GM12878 (cell line): ENCODE results near the gene CTSC. TPM values are rescaled to one million over a fixed set of nuclear protein-coding genes. Genes with fewer than 3 reads are reported as not detected.

Experiments used
- BCL11A ChIP-seq: IDR thresholded peaks from 2 replicates; pipeline ENCODE4 v1.6.1; 2011; ENCODE audit warnings: low read depth, low read length
- CBX3 ChIP-seq: fragments of 200-600 bp; sonication (generic); IDR thresholded peaks from 2 replicates; pipeline ENCODE4 v1.6.1; 2016; ENCODE audit warnings: low read depth, borderline replicate concordance
- CEBPB ChIP-seq, 2 experiments: fragments of 150-350 bp in 1 of 2; IDR thresholded peaks; 2 replicates each; pipeline ENCODE4 v1.6.1; 2012 to 2014; ENCODE audit warnings: low read depth in 2 of 2, low read length in 2 of 2, borderline replicate concordance in 1 of 2, inconsistent platforms in 1 of 2
- CHD4 ChIP-seq: fragments of 200-600 bp; sonication (generic); IDR thresholded peaks from 2 replicates; pipeline ENCODE4 v1.6.1; 2016; ENCODE audit warnings: mild to moderate bottlenecking
- CUX1 ChIP-seq: IDR thresholded peaks from 2 replicates; pipeline ENCODE4 v1.6.1; 2012; ENCODE audit warnings: improper control_type of control experiment, low read depth, low read length; ENCODE audit not compliant: insufficient replicate concordance
- EED ChIP-seq: sonication (generic); IDR thresholded peaks from 2 replicates; pipeline ENCODE4 v1.6.1; 2016; ENCODE audit warnings: antibody characterized with exemption, low read depth
- ETV6 ChIP-seq, 2 experiments: fragments of 450-650 bp in 1 of 2; IDR thresholded peaks in 1 of 2; conservative IDR thresholded peaks in 1 of 2; 2 replicates each; pipeline ENCODE4 v1.6.1; 2014; ENCODE audit warnings: antibody characterized with exemption in 1 of 2, borderline replicate concordance in 1 of 2, low read depth in 1 of 2, mild to moderate bottlenecking in 1 of 2, moderate library complexity in 1 of 2
- FOXM1 ChIP-seq: IDR thresholded peaks from 2 replicates; pipeline ENCODE4 v1.6.1; 2012; ENCODE audit warnings: low read depth, mild to moderate bottlenecking, inconsistent platforms, low read length, moderate library complexity
- HDAC6 ChIP-seq: fragments of 200-600 bp; sonication (generic); IDR thresholded peaks from one replicate; pipeline ENCODE4 v1.8.0; 2017; ENCODE audit warnings: antibody characterized with exemption; ENCODE audit not compliant: unreplicated experiment
- IRF4 ChIP-seq: IDR thresholded peaks from 2 replicates; pipeline ENCODE4 v1.6.1; 2011; ENCODE audit warnings: low read depth, low read length
- JUNB ChIP-seq: IDR thresholded peaks from 2 replicates; pipeline ENCODE4 v1.6.1; 2016; ENCODE audit warnings: antibody characterized with exemption, mild to moderate bottlenecking
- MTA3 ChIP-seq: IDR thresholded peaks from 2 replicates; pipeline ENCODE4 v1.6.1; 2012; ENCODE audit warnings: low read length, inconsistent platforms, borderline replicate concordance
- MYC ChIP-seq: IDR thresholded peaks from 2 replicates; pipeline ENCODE4 v1.6.1; 2011; ENCODE audit warnings: mild to moderate bottlenecking, low read length, moderate library complexity, inconsistent platforms; ENCODE audit not compliant: insufficient read depth, insufficient replicate concordance, insufficient read length, severe bottlenecking
- NFIC ChIP-seq: IDR thresholded peaks from 2 replicates; pipeline ENCODE4 v1.6.1; 2012; ENCODE audit warnings: low read depth, mild to moderate bottlenecking, inconsistent platforms, low read length, moderate library complexity
- NR2C2 ChIP-seq: IDR thresholded peaks from 2 replicates; pipeline ENCODE4 v1.6.1; 2011; ENCODE audit warnings: borderline replicate concordance, low read depth; ENCODE audit not compliant: control insufficient read depth, insufficient read length
- PBX3 ChIP-seq: IDR thresholded peaks from 2 replicates; pipeline ENCODE4 v1.6.1; 2011; ENCODE audit warnings: mild to moderate bottlenecking, low read depth, low read length, moderate library complexity; ENCODE audit not compliant: insufficient replicate concordance
- RUNX3 ChIP-seq: IDR thresholded peaks from 2 replicates; pipeline ENCODE4 v1.6.1; 2012; ENCODE audit warnings: low read length, inconsistent platforms
- STAT1 ChIP-seq: fragments of 450-650 bp; conservative IDR thresholded peaks from 2 replicates; pipeline ENCODE4 v1.6.1; 2014; ENCODE audit warnings: antibody characterized with exemption, mild to moderate bottlenecking
- TCF3 ChIP-seq: IDR thresholded peaks from 2 replicates; pipeline ENCODE4 v1.6.1; 2012; ENCODE audit warnings: low read depth, mild to moderate bottlenecking, low read length, borderline replicate concordance; ENCODE audit not compliant: insufficient read depth
- TCF7 ChIP-seq: IDR thresholded peaks from 2 replicates; pipeline ENCODE4 v1.6.1; 2014; ENCODE audit warnings: antibody characterized with exemption, borderline replicate concordance
- YY1 ChIP-seq: IDR thresholded peaks from 2 replicates; pipeline ENCODE4 v1.6.1; 2011; ENCODE audit warnings: low read depth, mild to moderate bottlenecking, low read length
- ZBTB33 ChIP-seq: fragments of 450-650 bp; IDR thresholded peaks from 2 replicates; pipeline ENCODE4 v1.6.1; 2017; ENCODE audit warnings: mild to moderate bottlenecking
- polyA plus RNA-seq, 11 experiments: library from polyadenylated mRNA; depleted of rRNA in 4 of 11; unstranded in 6 of 11; stranded (reverse) in 5 of 11; fragments of >200 nt; fragmentation: Nextera tagmentation in 4 of 11; fragmentation: Illumina TruSeq in 1 of 11; extraction: Ambion mirVana in 4 of 11; extraction: Trizol in 1 of 11; gene quantifications; 1 replicate in 1 of 11; 2 replicates in 10 of 11; pipeline versions ENCODE4 v1.2.1 to v1.2.3, GENCODE V29; 2011 to 2016; ENCODE audit warnings: inconsistent platforms in 2 of 11, missing spikeins in 2 of 11, low read depth in 1 of 11
- total RNA-seq, 4 experiments: library from RNA; depleted of rRNA in 3 of 4; stranded (reverse); fragments of >200 nt in 3 of 4; fragmentation: Illumina TruSeq in 1 of 4; extraction: Trizol in 1 of 4; gene quantifications; 2 replicates each; pipeline versions ENCODE4 v1.2.1 to v1.2.3, GENCODE V29; 2013 to 2021

The CTSC gene
- total and polyA plus RNA-seq, 10 of the 15 experiments (the other 5 are each of a cell fraction or from before 2014, with no cell fraction given) = 289 to 1,123 (median 430) TPM

- no peak for TF ChIP-seq CUX1
- TF ChIP-seq YY1 = no peak
- peak in 1 of 2 experiments; percentile 39; a peak in 2 of 4 replicates for TF ChIP-seq CEBPB (IDR thresholded peaks at IDR 0.05; ENCODE audit: borderline replicate concordance in 1 of 2, low read depth in 2 of 2, low read length in 2 of 2)
- 0 out of 2 replicates have a peak, but pooled peaks have one; percentile 5 for TF ChIP-seq FOXM1
- no peak for TF ChIP-seq CHD4
- TF ChIP-seq MTA3 = no peak; the same call in 1 of the 2 replicates
- peak; percentile 22; the same call in 1 of the 2 replicates for TF ChIP-seq TCF7
- TF ChIP-seq STAT1 = no peak
- 0 out of 2 replicates have a peak, but pooled peaks have one; percentile 13 for TF ChIP-seq RUNX3
- TF ChIP-seq EED = peak; percentile 70; the same call in 1 of the 2 replicates
- no peak for TF ChIP-seq NFIC
- no peak for TF ChIP-seq JUNB
- TF ChIP-seq CBX3 = no peak
- TF ChIP-seq HDAC6 = no peak
- TF ChIP-seq BCL11A = no peak
- 0 out of 2 replicates have a peak, but pooled peaks have one; percentile 27 for TF ChIP-seq IRF4
- TF ChIP-seq ZBTB33 = no peak
- TF ChIP-seq NR2C2 = no peak
- TF ChIP-seq TCF3 = no peak
- peak in 1 of 2 experiments; percentile 67; a peak in 2 of 4 replicates for TF ChIP-seq ETV6 (conservative IDR thresholded peaks at IDR 0.05 in 1 of 2, IDR thresholded peaks at IDR 0.05 in 1 of 2; ENCODE audit: borderline replicate concordance in 1 of 2, low read depth in 1 of 2)
- no peak for TF ChIP-seq MYC
- TF ChIP-seq PBX3 = no peak
Observed at GRCh38 chr11:88337987-88338668, 592 bp upstream of the CTSC start (continued).
